GM12892 (cell line): Measurements from ENCODE around the gene METTL21C.

Source experiments
- POLR2A ChIP-seq: IDR thresholded peaks from 2 replicates; pipeline ENCODE4 v1.6.1; 2011; ENCODE audit warnings: low read depth, low read length, control low read depth
- POLR2AphosphoS5 ChIP-seq: IDR thresholded peaks from 2 replicates; pipeline ENCODE4 v1.6.1; 2011; ENCODE audit warnings: low read depth, low read length, control low read depth

GRCh38 chr13:102742506-102742905 is 47.7 kb upstream of the METTL21C start:
- TF ChIP-seq POLR2A (no peak), POLR2AphosphoS5 (no peak)
